ENCODE measurements around the gene FAM168A. TPM values are rescaled to one million over a fixed set of nuclear protein-coding genes. Genes with fewer than 3 reads are reported as not detected.

FAM168A gene
- polyA plus RNA-seq, 2 of the 4 experiments (the other 2 are of a cell fraction) = 15.3 to 19.2 TPM

- TF ChIP-seq MAZ (IDR thresholded peaks at IDR 0.05; ENCODE audit: borderline replicate concordance, low read depth, low read length) (no peak), MAFK (IDR thresholded peaks at IDR 0.05; ENCODE audit: partially characterized antibody) (no peak), CBX8 (IDR thresholded peaks at IDR 0.05) (no peak), JUNB (IDR thresholded peaks at IDR 0.05) (no peak), RAD21 (conservative IDR thresholded peaks at IDR 0.05 in 1 of 2, IDR thresholded peaks at IDR 0.05 in 1 of 2) (no peak), JUN (IDR thresholded peaks at IDR 0.05) (no peak), FOSL2 (IDR thresholded peaks at IDR 0.05) (no peak), FOSL2 (CRISPR knock-in tag; IDR thresholded peaks at IDR 0.05) (no peak), POLR2AphosphoS2 (conservative IDR thresholded peaks at IDR 0.05; ENCODE audit: low read length) (no peak)
- 84% methylated on average over 7 of the region's 7 CpGs for WGBS (ENCODE audit: missing lambda C conversion rate)
- H3K4me1 ChIP-seq = peaks cover 3% of the 10 kb centered on the region; the same call in 1 of the 3 replicates
- H3K9me3 ChIP-seq = no peaks in the 10 kb centered on the region
- CTCF ChIA-PET = interaction anchor here (0.6 to 24.4 kb wide), 8 partner anchors 13 to 265 kb away, joined by 3 to 667 read pairs (median 8); partner anchors contain the start of genes ARHGEF17, FCHSD2 and RELT
- FAIRE-seq (no peak), DNase-seq (ENCODE audit: low read depth in 1 of 2, low spot score in 1 of 2) (no peak), ATAC-seq (no peak)
- H3K27ac ChIP-seq = no peak overlapping the region
- H3K4me2 ChIP-seq = no peak overlapping the region
- H3K4me3 ChIP-seq = no peak overlapping the region
- POLR2A ChIA-PET = no interaction called here
These were observed 200.9 kb downstream of the FAM168A start for GRCh38 chr11:73396985-73397384.

DNA sequence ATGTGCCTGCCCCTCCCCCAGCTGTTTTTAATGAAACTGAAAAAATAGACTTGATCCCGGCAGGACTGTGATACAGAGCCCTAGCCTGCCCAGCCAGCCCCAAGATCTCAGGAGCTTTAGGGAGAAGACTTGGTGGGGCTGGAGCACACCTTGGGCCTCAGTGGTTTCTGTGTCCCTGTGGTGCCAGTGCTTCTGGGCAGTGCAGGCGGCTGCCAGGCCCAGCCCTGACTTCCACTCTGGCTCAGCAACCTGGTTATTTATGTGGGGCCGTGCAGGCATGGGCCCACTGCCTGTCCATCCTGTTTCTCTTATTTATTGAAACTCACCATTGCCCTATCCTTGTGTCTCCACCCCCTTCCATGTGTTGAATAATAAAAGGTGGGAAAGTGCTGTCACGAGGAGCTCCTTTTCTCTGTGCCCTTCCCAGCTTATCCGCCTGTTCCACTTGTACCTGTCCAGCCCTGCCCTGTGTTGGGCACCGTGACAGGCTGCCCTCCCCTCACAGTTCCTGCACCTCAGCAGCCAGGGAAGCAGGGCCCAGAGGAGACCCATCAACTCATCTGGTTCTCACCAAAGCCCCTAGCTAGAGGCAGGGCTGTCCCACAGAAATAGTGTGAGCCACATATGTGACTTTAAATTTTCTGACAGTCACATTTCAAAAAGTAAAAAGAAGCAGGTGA is 201.5 kb downstream of the FAM168A start:
- H3K4me2 ChIP-seq = no peak overlapping the region
- ChIA-PET POLR2A (no interaction called here), CTCF (interaction anchor here (0.6 to 24.4 kb wide), 8 partner anchors 14 to 266 kb away, joined by 3 to 667 read pairs (median 8); partner anchors contain the start of genes ARHGEF17, FCHSD2 and RELT)
- H3K27ac ChIP-seq = no peak overlapping the region
- H3K4me1 ChIP-seq = peaks cover 3% of the 10 kb centered on the region; the same call in 1 of the 3 replicates
- DNase-seq (ENCODE audit: low read depth in 1 of 2, low spot score in 1 of 2) (no peak), FAIRE-seq (no peak), ATAC-seq (no peak)
- no peak overlapping the region for H3K4me3 ChIP-seq
- WGBS (ENCODE audit: missing lambda C conversion rate) = 87% methylated on average over 6 of the region's 6 CpGs
- H3K9me3 ChIP-seq = no peaks in the 10 kb centered on the region
- TF ChIP-seq HOXA7 (CRISPR knock-in tag; IDR thresholded peaks at IDR 0.05) (no peak), ESRRA (IDR thresholded peaks at IDR 0.05; ENCODE audit: borderline replicate concordance, low read length) (no peak), ZC3H11A (IDR thresholded peaks at IDR 0.05) (no peak), EP300 (IDR thresholded peaks at IDR 0.05) (no peak)

GRCh38 chr11:73395297-73396208 is 202.4 kb downstream of the FAM168A start:
- FAIRE-seq (no peak), ATAC-seq (no peak), DNase-seq (ENCODE audit: low read depth in 1 of 2, low spot score in 1 of 2) (no peak)
- no peak overlapping the region for H3K4me3 ChIP-seq
- no peak for TF ChIP-seq CBX2 (IDR thresholded peaks at IDR 0.05; ENCODE audit: borderline replicate concordance, low read depth)
- no peak for TF ChIP-seq BHLHE40 (IDR thresholded peaks at IDR 0.05; ENCODE audit: low read depth, low read length)
- TF ChIP-seq FOSB (CRISPR knock-in tag; IDR thresholded peaks at IDR 0.05) = no peak
- TF ChIP-seq ZSCAN20 (CRISPR knock-in tag; IDR thresholded peaks at IDR 0.05) = no peak
- TF ChIP-seq, protein P1, sequence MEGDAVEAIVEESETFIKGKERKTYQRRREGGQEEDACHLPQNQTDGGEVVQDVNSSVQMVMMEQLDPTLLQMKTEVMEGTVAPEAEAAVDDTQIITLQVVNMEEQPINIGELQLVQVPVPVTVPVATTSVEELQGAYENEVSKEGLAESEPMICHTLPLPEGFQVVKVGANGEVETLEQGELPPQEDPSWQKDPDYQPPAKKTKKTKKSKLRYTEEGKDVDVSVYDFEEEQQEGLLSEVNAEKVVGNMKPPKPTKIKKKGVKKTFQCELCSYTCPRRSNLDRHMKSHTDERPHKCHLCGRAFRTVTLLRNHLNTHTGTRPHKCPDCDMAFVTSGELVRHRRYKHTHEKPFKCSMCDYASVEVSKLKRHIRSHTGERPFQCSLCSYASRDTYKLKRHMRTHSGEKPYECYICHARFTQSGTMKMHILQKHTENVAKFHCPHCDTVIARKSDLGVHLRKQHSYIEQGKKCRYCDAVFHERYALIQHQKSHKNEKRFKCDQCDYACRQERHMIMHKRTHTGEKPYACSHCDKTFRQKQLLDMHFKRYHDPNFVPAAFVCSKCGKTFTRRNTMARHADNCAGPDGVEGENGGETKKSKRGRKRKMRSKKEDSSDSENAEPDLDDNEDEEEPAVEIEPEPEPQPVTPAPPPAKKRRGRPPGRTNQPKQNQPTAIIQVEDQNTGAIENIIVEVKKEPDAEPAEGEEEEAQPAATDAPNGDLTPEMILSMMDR (IDR thresholded peaks at IDR 0.05) = no peak
- TF ChIP-seq RAD21 (conservative IDR thresholded peaks at IDR 0.05 in 1 of 2, IDR thresholded peaks at IDR 0.05 in 1 of 2) = no peak
- TF ChIP-seq RFX5 (IDR thresholded peaks at IDR 0.05) = no peak
- TF ChIP-seq SREBF2 (IDR thresholded peaks at IDR 0.05) = no peak
- no peak for TF ChIP-seq EP300 (IDR thresholded peaks at IDR 0.05)
- no peak for TF ChIP-seq JUNB (IDR thresholded peaks at IDR 0.05)
- TF ChIP-seq KDM1A (IDR thresholded peaks at IDR 0.05; ENCODE audit: low read depth) = no peak
- no peak for TF ChIP-seq EHMT2 (IDR thresholded peaks at IDR 0.05; ENCODE audit: low read depth)
- no peak for TF ChIP-seq CBX8 (IDR thresholded peaks at IDR 0.05)
- TF ChIP-seq GATA3 (IDR thresholded peaks at IDR 0.05; ENCODE audit: borderline replicate concordance) = no peak
- TF ChIP-seq FOXS1 (CRISPR knock-in tag; IDR thresholded peaks at IDR 0.05) = no peak
- TF ChIP-seq MAFK (IDR thresholded peaks at IDR 0.05; ENCODE audit: partially characterized antibody) = no peak
- TF ChIP-seq, protein P2, sequence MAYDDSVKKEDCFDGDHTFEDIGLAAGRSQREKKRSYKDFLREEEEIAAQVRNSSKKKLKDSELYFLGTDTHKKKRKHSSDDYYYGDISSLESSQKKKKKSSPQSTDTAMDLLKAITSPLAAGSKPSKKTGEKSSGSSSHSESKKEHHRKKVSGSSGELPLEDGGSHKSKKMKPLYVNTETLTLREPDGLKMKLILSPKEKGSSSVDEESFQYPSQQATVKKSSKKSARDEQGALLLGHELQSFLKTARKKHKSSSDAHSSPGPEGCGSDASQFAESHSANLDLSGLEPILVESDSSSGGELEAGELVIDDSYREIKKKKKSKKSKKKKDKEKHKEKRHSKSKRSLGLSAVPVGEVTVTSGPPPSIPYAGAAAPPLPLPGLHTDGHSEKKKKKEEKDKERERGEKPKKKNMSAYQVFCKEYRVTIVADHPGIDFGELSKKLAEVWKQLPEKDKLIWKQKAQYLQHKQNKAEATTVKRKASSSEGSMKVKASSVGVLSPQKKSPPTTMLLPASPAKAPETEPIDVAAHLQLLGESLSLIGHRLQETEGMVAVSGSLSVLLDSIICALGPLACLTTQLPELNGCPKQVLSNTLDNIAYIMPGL (CRISPR knock-in tag; IDR thresholded peaks at IDR 0.05; ENCODE audit: borderline replicate concordance) = no peak
- no peak for TF ChIP-seq TP53 (CRISPR knock-in tag; IDR thresholded peaks at IDR 0.05)
- no peak for TF ChIP-seq MYC (IDR thresholded peaks at IDR 0.05; ENCODE audit: borderline replicate concordance, low read length)
- TF ChIP-seq HOXA7 (CRISPR knock-in tag; IDR thresholded peaks at IDR 0.05) = no peak
- no peak overlapping the region for H3K27ac ChIP-seq
- no peaks in the 10 kb centered on the region for H3K9me3 ChIP-seq
- H3K4me1 ChIP-seq = peaks cover 3% of the 10 kb centered on the region; the same call in 2 of the 3 replicates
- H3K4me2 ChIP-seq = no peak overlapping the region
- ChIA-PET CTCF (interaction anchor here (0.7 to 24.4 kb wide), 7 partner anchors 15 to 266 kb away, joined by 3 to 667 read pairs (median 9); partner anchors contain the start of genes ARHGEF17 and RELT), POLR2A (no interaction called here)
- 91% methylated on average over 14 of the region's 22 CpGs for WGBS (ENCODE audit: missing lambda C conversion rate)

Measured in A549 (cell line).